GM12801 (cell line): Measurements from ENCODE around the gene LEO1.

Source experiments
- TF ChIP-seq, protein P1 (sequence below): IDR thresholded peaks from one replicate; pipeline ENCODE4 v1.5.1; 2011; ENCODE audit warnings: control low read depth; ENCODE audit not compliant: insufficient read length; ENCODE audit errors: extremely low read depth

Gene LEO1

DNA sequence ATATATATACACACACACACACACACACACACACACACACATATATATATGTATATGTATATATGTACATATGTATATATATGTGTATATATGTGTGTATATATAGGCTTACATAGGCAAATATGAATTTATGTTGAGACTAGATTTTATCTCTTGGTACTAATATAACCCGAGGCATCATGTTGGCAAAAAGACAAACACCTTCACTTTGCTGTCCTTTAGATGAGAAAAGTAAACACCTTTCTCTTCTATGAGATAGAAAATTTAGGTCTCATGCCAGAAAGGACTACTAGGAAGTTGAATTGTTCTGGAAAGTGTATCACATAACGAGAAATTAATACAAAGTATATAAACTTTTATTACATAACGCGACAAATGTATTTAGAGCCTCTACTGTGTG is 19.6 kb upstream of the LEO1 start:
- TF ChIP-seq, protein P1, sequence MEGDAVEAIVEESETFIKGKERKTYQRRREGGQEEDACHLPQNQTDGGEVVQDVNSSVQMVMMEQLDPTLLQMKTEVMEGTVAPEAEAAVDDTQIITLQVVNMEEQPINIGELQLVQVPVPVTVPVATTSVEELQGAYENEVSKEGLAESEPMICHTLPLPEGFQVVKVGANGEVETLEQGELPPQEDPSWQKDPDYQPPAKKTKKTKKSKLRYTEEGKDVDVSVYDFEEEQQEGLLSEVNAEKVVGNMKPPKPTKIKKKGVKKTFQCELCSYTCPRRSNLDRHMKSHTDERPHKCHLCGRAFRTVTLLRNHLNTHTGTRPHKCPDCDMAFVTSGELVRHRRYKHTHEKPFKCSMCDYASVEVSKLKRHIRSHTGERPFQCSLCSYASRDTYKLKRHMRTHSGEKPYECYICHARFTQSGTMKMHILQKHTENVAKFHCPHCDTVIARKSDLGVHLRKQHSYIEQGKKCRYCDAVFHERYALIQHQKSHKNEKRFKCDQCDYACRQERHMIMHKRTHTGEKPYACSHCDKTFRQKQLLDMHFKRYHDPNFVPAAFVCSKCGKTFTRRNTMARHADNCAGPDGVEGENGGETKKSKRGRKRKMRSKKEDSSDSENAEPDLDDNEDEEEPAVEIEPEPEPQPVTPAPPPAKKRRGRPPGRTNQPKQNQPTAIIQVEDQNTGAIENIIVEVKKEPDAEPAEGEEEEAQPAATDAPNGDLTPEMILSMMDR: no peak

DNA sequence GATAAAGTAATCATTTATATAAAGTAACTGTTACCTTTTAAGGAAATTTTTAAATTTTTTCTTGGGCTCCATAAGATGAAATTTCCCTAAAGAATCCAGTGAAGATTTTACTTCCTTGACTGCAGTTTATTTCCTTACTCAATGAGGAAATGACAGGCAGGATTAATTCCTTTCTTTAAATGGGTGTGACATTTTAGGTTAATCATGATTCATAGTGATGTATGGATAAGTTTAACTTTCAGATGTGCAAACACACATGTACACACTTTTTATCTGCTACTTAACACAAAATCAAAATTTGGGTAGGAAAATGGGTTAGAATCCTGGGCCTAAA is 11.2 kb upstream of the LEO1 start:
- TF ChIP-seq, protein P1: no peak

DNA sequence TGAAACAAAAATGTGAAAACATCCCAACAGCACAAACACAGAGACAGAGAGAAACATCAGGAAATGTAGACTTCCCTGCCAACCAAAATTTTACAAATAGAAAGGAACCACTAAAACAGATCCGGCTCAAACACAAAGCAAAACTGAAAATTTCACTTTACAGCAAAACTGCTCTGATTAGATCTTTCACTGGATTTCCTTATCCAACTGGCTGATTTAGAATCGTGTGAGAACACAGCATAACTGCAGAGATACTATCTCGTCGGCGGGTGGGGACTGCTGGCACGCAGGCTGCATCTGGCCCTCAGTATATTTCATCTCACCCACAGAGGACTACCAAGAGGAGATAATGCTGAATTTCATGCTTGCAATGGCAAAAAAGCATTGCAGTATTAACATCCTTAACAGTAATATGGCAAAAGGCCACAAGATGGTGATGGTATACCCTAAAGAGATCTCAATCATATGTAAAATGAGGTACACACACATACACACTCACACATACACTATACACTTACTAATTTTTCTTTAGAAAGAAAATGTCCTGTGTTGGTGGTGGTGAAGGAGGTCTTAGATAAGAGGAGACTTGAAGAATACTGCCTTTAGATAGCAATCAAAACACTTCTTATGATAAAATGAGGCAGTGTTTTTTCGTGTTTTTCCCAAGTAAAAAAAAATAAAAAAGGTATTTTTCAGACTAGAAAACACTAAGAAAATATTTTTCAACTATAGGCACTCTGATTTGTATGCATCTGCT is 10.6 kb upstream of the LEO1 start:
- TF ChIP-seq, protein P1: no peak

DNA sequence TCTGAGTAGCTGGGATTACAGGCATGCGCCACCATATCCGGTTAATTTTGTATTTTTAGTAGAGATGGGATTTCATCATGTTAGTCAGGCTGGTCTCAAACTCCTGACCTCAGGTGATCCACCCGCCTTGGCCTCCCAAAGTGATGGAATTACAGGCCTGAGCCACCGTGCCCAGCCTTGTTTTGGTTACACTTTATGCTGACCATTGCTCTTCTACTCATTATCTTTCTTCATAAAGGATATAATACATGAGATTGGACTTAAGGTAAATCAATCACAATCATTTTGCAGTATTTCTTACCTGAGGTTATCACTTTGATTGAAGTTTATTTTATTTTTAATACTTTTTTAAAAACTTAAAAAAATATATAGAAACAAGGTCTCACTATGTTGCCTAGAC is 2.2 kb upstream of the LEO1 start:
- TF ChIP-seq, protein P1: no peak

DNA sequence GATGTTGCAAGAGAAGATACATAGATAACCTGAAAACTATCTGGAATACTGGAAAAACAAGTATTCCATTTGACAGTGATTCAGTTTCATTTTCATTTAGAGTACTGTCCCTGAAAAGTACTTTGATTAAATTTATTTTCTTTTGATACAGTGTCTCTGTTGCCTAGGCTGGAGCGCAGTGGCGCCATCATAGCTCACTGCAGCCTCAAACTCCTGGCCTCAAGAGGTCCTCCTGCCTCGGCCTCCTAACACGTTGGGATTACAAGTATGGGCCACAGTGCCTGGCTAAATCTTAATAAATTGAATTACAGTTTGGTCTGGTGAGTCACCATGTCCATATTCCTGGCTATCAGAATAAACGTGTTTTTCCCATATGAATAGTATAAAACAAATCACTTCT is 1.6 kb upstream of the LEO1 start:
- TF ChIP-seq, protein P1: no peak

DNA sequence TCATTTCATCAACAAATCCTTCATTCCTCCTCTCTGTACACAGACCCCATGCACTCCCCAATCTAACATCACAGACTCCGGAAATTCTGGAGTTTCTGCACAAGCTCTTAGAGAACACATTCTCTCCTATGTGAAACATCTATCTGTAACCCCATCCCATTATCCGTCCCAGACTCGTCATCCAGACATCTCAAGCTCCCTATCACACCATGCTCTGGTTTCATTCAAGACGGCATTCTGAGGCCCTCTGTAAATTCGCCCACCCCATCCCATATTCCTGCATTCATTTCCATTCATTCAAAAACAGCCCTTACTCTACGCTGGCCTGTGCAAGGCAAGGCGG is 575 bp downstream of the LEO1 start:
- TF ChIP-seq, protein P1: no peak

DNA sequence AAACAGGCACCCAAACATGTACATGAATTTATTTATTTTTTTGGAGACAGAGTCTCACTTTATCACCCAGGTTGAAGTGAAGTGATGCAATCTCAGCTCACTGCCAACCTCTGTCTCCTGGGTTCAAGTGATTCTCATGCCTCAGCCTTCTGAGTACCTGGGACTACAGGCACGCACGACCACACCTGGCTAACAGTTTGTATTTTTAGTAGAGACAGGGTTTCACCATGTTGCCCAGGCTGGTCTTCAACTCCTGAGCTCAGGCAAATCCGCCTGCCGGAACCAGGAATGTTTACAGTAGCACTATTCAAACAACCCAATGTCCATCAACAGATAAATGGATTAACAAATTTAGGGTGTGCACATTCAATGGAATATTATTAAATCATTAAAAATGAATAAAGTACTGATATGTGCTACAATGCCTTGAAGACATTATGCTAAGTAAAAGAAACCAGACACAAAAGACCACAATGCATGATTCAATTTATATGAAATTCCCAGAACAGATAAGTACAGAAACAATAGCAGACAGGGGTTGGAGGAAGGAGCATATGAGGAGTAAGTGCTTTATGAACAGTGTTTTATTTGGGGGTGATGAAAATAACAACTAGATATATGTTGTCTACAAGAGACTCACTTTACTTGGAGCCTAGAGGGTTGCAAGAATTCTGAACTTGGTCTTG is 1.3 kb downstream of the LEO1 start:
- TF ChIP-seq, protein P1: no peak
